ENCODE measurements around the gene STK16. TPM values are rescaled to one million over a fixed set of nuclear protein-coding genes. Genes with fewer than 3 reads are reported as not detected.

The STK16 gene
- total and polyA plus RNA-seq, 2 of the 13 experiments (the other 11 are each of a cell fraction or from before 2014, with no cell fraction given), result 28.0 to 50.9 TPM

DNA sequence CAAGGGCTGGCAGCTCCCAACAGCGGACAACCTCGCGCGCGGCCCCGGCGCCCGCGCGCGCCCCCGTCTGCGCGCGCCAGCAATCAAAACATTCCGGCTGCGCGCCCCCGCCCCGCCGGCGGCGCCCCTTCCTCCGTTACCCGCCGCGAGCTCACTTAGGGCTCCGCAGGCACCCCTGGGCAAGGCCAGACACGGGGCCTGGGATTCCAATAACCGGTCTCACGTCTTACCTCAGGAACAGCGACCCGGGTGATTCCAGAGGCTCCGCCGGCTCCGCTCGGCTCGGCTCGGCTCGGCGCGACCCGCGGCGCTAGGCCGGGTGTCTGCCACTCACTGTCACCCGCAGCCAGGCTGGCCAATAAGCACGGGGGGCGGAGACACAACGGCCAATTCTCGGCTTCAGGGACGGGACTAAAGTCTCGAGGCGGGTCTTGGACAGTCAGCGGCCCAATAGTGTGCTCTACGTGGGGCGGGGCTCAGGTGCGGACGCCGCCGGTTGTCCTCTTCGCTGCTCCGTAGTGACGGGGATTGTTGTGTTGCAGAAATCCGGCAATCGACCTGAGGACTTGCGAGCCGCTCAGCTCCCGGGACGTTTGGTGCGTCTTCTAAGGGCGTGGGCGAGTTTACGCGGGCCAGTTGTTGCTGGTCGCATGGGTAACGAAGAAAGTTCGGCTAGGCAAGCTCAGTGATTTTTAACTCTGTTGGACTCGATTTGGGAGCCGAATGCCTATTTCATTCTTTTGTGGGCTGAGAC, 15.8 kb upstream of the STK16 start, which contains the start of the genes ANKZF1 and ATG9A (continued):
- peak; percentile 87; the same call in 2 of the 3 replicates for TF ChIP-seq MXI1 (IDR thresholded peaks at IDR 0.05; ENCODE audit: borderline replicate concordance, low read depth, low read length)
- peak; percentile 77 for TF ChIP-seq TBX2 (CRISPR knock-in tag; IDR thresholded peaks at IDR 0.05; ENCODE audit: borderline replicate concordance)
- TF ChIP-seq, protein P1, sequence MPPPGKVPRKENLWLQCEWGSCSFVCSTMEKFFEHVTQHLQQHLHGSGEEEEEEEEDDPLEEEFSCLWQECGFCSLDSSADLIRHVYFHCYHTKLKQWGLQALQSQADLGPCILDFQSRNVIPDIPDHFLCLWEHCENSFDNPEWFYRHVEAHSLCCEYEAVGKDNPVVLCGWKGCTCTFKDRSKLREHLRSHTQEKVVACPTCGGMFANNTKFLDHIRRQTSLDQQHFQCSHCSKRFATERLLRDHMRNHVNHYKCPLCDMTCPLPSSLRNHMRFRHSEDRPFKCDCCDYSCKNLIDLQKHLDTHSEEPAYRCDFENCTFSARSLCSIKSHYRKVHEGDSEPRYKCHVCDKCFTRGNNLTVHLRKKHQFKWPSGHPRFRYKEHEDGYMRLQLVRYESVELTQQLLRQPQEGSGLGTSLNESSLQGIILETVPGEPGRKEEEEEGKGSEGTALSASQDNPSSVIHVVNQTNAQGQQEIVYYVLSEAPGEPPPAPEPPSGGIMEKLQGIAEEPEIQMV (CRISPR knock-in tag; IDR thresholded peaks at IDR 0.05; ENCODE audit: low read depth), result peak; percentile 89
- TF ChIP-seq CHCHD3 (CRISPR knock-in tag; IDR thresholded peaks at IDR 0.05), result 0 out of 2 replicates have a peak, but pooled peaks have one; percentile 57
- peak; percentile 73; the same call in 1 of the 2 replicates for TF ChIP-seq THAP9 (CRISPR knock-in tag; IDR thresholded peaks at IDR 0.05; ENCODE audit: borderline replicate concordance)
- TF ChIP-seq KDM2A (CRISPR knock-in tag; IDR thresholded peaks at IDR 0.05; ENCODE audit: borderline replicate concordance, low read depth), result peak; percentile 91
- TF ChIP-seq SAP130 (CRISPR knock-in tag; IDR thresholded peaks at IDR 0.05; ENCODE audit: low read depth), result peak; percentile 94
- TF ChIP-seq YY1 (IDR thresholded peaks at IDR 0.05; ENCODE audit: insufficient read depth, insufficient replicate concordance, low read depth, low read length), result peak; percentile 13
- TF ChIP-seq TEAD2 (CRISPR knock-in tag; IDR thresholded peaks at IDR 0.05), result no peak
- TF ChIP-seq, protein P2, sequence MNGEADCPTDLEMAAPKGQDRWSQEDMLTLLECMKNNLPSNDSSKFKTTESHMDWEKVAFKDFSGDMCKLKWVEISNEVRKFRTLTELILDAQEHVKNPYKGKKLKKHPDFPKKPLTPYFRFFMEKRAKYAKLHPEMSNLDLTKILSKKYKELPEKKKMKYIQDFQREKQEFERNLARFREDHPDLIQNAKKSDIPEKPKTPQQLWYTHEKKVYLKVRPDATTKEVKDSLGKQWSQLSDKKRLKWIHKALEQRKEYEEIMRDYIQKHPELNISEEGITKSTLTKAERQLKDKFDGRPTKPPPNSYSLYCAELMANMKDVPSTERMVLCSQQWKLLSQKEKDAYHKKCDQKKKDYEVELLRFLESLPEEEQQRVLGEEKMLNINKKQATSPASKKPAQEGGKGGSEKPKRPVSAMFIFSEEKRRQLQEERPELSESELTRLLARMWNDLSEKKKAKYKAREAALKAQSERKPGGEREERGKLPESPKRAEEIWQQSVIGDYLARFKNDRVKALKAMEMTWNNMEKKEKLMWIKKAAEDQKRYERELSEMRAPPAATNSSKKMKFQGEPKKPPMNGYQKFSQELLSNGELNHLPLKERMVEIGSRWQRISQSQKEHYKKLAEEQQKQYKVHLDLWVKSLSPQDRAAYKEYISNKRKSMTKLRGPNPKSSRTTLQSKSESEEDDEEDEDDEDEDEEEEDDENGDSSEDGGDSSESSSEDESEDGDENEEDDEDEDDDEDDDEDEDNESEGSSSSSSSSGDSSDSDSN (CRISPR knock-in tag; IDR thresholded peaks at IDR 0.05), result peak; percentile 33
- peak; percentile 81 for TF ChIP-seq ZNF781 (CRISPR knock-in tag; IDR thresholded peaks at IDR 0.05; ENCODE audit: borderline replicate concordance, not compliant biosample characterization)
- no peak; the same call in 1 of the 2 replicates for TF ChIP-seq TFDP2 (CRISPR knock-in tag; IDR thresholded peaks at IDR 0.05)
- no peak for TF ChIP-seq ZNF292 (CRISPR knock-in tag; IDR thresholded peaks at IDR 0.05; ENCODE audit: borderline replicate concordance, low read depth)
- peak; percentile 38; the same call in 1 of the 2 replicates for TF ChIP-seq SRY (CRISPR knock-in tag; IDR thresholded peaks at IDR 0.05)
- TF ChIP-seq SIX4 (CRISPR knock-in tag; IDR thresholded peaks at IDR 0.05), result 0 out of 2 replicates have a peak, but pooled peaks have one; percentile 5
- peak; percentile 100 for TF ChIP-seq PBX2 (CRISPR knock-in tag; IDR thresholded peaks at IDR 0.05)
- TF ChIP-seq ZSCAN20 (CRISPR knock-in tag; IDR thresholded peaks at IDR 0.05; ENCODE audit: borderline replicate concordance), result no peak
